ENCODE results near the gene PDSS2.

DNA sequence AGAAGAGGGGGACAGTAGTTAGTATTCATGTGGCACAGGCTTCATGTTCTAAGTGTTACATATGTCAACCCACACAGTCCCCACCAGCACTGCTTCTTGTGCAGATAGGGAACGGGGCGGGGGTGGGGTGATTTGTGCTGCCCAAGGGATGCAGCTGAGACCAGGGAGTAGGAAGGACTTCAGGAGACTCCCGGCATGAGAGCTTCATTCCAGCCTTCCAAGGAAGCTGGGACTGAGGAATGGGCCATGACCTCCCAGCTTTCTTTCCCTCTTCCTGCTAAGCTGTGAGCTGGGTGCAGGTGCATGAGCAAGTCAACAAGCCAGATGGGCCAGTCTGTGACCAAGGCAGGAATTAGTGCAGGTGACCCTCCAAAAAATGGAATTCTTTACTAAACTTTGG is 353.2 kb downstream of the PDSS2 start:
- TF ChIP-seq, protein P1, sequence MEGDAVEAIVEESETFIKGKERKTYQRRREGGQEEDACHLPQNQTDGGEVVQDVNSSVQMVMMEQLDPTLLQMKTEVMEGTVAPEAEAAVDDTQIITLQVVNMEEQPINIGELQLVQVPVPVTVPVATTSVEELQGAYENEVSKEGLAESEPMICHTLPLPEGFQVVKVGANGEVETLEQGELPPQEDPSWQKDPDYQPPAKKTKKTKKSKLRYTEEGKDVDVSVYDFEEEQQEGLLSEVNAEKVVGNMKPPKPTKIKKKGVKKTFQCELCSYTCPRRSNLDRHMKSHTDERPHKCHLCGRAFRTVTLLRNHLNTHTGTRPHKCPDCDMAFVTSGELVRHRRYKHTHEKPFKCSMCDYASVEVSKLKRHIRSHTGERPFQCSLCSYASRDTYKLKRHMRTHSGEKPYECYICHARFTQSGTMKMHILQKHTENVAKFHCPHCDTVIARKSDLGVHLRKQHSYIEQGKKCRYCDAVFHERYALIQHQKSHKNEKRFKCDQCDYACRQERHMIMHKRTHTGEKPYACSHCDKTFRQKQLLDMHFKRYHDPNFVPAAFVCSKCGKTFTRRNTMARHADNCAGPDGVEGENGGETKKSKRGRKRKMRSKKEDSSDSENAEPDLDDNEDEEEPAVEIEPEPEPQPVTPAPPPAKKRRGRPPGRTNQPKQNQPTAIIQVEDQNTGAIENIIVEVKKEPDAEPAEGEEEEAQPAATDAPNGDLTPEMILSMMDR (IDR thresholded peaks at IDR 0.05 in 8 of 11, conservative IDR thresholded peaks at IDR 0.05 in 3 of 11) = no peak
- TF ChIP-seq POLR2A (IDR thresholded peaks at IDR 0.05) (no peak), POLR2AphosphoS5 (IDR thresholded peaks at IDR 0.05) (no peak)
